SK-N-SH treated with all-trans-retinoic acid at 6 μM for 48 hours (cell line): Measurements from ENCODE around the gene RAC3.

Experiments
- ATAC-seq: fragments of 200-7000 bp; cut with Tn5 transposase; 3 replicates; pipeline ENCODE4 v1.9.1; 2020; ENCODE audit warnings: mild to moderate bottlenecking, moderate library complexity
- ARNTL ChIP-seq: fragments of 450-650 bp; formaldehyde crosslinking; IDR thresholded peaks from 2 replicates; pipeline ENCODE4 v1.5.0; 2020; ENCODE audit warnings: low read depth, mild to moderate bottlenecking, moderate library complexity, borderline replicate concordance
- BACH2 ChIP-seq: fragments of 250-450 bp; sonication (Bioruptor Pico); IDR thresholded peaks from 2 replicates; pipeline ENCODE4 v1.9.0; 2021; ENCODE audit warnings: mild to moderate bottlenecking, borderline replicate concordance
- CSDC2 ChIP-seq: fragments of 250-450 bp; sonication (Bioruptor Pico); IDR thresholded peaks from 2 replicates; pipeline ENCODE4 v1.5.0; 2020; ENCODE audit warnings: mild to moderate bottlenecking, moderate library complexity
- ESRRG ChIP-seq: fragments of 250-450 bp; sonication (Bioruptor Pico); IDR thresholded peaks from 2 replicates; pipeline ENCODE4 v1.6.1; 2021; ENCODE audit warnings: mild to moderate bottlenecking
- GLIS3 ChIP-seq: fragments of 250-450 bp; sonication (Bioruptor Pico); IDR thresholded peaks from 2 replicates; pipeline ENCODE4 v1.5.0; 2020; ENCODE audit warnings: mild to moderate bottlenecking, moderate library complexity
- ISL1 ChIP-seq: fragments of 250-450 bp; sonication (Bioruptor Pico); IDR thresholded peaks from 2 replicates; pipeline ENCODE4 v2.1.2; 2022; ENCODE audit warnings: mild to moderate bottlenecking, moderate library complexity
- OSR1 ChIP-seq: fragments of 250-450 bp; sonication (Bioruptor Pico); IDR thresholded peaks from 2 replicates; pipeline ENCODE4 v1.8.0; 2022; ENCODE audit warnings: moderate library complexity, mild to moderate bottlenecking, inconsistent platforms
- PPARA ChIP-seq: fragments of 250-450 bp; sonication (Bioruptor Pico); IDR thresholded peaks from 2 replicates; pipeline ENCODE4 v1.5.0; 2020; ENCODE audit warnings: mild to moderate bottlenecking, borderline replicate concordance
- RARB ChIP-seq: fragments of 250-450 bp; sonication (Bioruptor Pico); IDR thresholded peaks from 2 replicates; pipeline ENCODE4 v1.8.0; 2021; ENCODE audit warnings: mild to moderate bottlenecking, moderate library complexity
- SNAI2 ChIP-seq: fragments of 250-450 bp; sonication (Bioruptor Pico); IDR thresholded peaks from 2 replicates; pipeline ENCODE4 v1.5.0; 2020; ENCODE audit warnings: mild to moderate bottlenecking, moderate library complexity
- TCF4 ChIP-seq: fragments of 250-450 bp; sonication (Bioruptor Pico); IDR thresholded peaks from 2 replicates; pipeline ENCODE4 v1.8.0; 2021; ENCODE audit warnings: mild to moderate bottlenecking, moderate library complexity, borderline replicate concordance
- TOX ChIP-seq: fragments of 250-450 bp; sonication (Bioruptor Pico); IDR thresholded peaks from 2 replicates; pipeline ENCODE4 v1.8.0; 2021; ENCODE audit warnings: mild to moderate bottlenecking, moderate library complexity, borderline replicate concordance
- ZC3H10 ChIP-seq: fragments of 250-450 bp; sonication (Bioruptor Pico); IDR thresholded peaks from 2 replicates; pipeline ENCODE4 v1.5.1; 2021; ENCODE audit warnings: mild to moderate bottlenecking, moderate library complexity
- ZFP3 ChIP-seq: fragments of 250-450 bp; sonication (Bioruptor Pico); IDR thresholded peaks from 2 replicates; pipeline ENCODE4 v1.5.0; 2020; ENCODE audit warnings: mild to moderate bottlenecking, moderate library complexity
- ZFP30 ChIP-seq: fragments of 450-650 bp; formaldehyde crosslinking; IDR thresholded peaks from 2 replicates; pipeline ENCODE4 v1.5.0; 2022; ENCODE audit warnings: mild to moderate bottlenecking, moderate library complexity
- ZNF565 ChIP-seq: fragments of 450-650 bp; formaldehyde crosslinking; conservative IDR thresholded peaks from 2 replicates; pipeline ENCODE4 v1.5.0; 2020; ENCODE audit warnings: low read depth, mild to moderate bottlenecking, moderate library complexity
- ZNF70 ChIP-seq: fragments of 450-650 bp; formaldehyde crosslinking; IDR thresholded peaks from 2 replicates; pipeline ENCODE4 v1.5.0; 2020; ENCODE audit warnings: mild to moderate bottlenecking, moderate library complexity
- ZNF8 ChIP-seq: fragments of 450-650 bp; formaldehyde crosslinking; IDR thresholded peaks from 2 replicates; pipeline ENCODE4 v1.5.0; 2020; ENCODE audit warnings: mild to moderate bottlenecking, moderate library complexity
- TF ChIP-seq, protein P1 (sequence below): fragments of 250-450 bp; sonication (Bioruptor Pico); IDR thresholded peaks from 2 replicates; pipeline ENCODE4 v1.5.0; 2020; ENCODE audit warnings: mild to moderate bottlenecking, moderate library complexity
- TF ChIP-seq, protein P2 (sequence below): fragments of 250-450 bp; sonication (Bioruptor Pico); IDR thresholded peaks from 2 replicates; pipeline ENCODE4 v1.5.1; 2020; ENCODE audit warnings: low read depth, mild to moderate bottlenecking, moderate library complexity
- TF ChIP-seq, protein P3 (sequence below): fragments of 250-450 bp; sonication (Bioruptor Pico); IDR thresholded peaks from 2 replicates; pipeline ENCODE4 v1.5.1; 2021; ENCODE audit warnings: mild to moderate bottlenecking, moderate library complexity
- TF ChIP-seq, protein P4 (sequence below): fragments of 250-450 bp; sonication (Bioruptor Pico); IDR thresholded peaks from 2 replicates; pipeline ENCODE4 v1.8.0; 2021; ENCODE audit warnings: low read depth, mild to moderate bottlenecking, moderate library complexity, borderline replicate concordance

RAC3 gene

DNA sequence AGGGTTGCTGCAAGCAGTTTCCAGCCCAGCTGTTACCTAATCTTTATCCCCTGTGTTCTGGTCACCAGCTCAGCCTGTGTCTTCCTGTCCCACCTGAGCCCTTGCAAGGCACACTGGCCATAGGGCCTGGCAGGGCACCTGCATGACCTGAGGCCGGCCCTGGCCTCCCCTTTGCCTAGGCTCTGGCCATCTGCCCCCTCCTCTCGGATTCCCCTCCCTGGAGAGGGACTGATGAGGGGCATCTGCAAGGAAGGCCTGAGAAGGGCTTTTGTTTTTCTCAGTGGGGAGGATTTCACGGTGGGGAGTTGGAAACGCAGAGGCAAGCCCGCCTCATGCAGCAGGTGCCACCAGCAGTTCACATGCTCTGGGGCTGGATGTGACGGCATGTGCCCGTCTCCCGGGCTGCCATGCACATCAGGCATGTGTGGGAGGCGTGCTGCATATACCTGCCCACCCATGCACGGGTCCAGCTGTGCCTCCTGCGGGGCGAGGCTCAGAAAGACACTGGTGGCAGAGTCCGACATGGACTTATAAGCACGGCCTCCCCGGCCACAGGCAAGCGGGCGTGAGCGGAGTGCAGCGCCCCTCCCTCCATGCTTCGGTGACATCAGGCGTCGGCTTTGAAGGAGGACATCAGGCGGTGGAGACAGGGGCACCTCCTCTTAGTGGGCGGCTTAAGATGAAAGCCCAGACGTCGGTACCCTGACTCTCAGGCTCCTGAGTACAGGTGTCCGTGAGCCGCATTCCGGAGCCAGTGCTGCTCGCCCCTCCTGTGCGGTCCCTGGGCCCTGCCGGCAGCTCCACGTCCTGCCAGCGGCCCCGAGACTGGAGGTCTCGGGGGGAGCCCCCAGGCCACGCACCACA lies 37.5 kb upstream of the RAC3 start:
- no peak for ATAC-seq
- TF ChIP-seq SNAI2 (no peak), GLIS3 (no peak), ZFP30 (no peak), PPARA (CRISPR knock-in tag) (no peak), BACH2 (no peak), ZC3H10 (CRISPR knock-in tag) (no peak), ZFP3 (CRISPR knock-in tag) (no peak), RARB (no peak), ISL1 (CRISPR knock-in tag) (no peak), ZNF8 (CRISPR knock-in tag) (no peak), OSR1 (no peak), ZNF565 (CRISPR knock-in tag) (no peak), ZNF70 (CRISPR knock-in tag) (no peak), ARNTL (CRISPR knock-in tag) (no peak), TCF4 (CRISPR knock-in tag) (no peak), ESRRG (CRISPR knock-in tag) (no peak)
- TF ChIP-seq, protein P1, sequence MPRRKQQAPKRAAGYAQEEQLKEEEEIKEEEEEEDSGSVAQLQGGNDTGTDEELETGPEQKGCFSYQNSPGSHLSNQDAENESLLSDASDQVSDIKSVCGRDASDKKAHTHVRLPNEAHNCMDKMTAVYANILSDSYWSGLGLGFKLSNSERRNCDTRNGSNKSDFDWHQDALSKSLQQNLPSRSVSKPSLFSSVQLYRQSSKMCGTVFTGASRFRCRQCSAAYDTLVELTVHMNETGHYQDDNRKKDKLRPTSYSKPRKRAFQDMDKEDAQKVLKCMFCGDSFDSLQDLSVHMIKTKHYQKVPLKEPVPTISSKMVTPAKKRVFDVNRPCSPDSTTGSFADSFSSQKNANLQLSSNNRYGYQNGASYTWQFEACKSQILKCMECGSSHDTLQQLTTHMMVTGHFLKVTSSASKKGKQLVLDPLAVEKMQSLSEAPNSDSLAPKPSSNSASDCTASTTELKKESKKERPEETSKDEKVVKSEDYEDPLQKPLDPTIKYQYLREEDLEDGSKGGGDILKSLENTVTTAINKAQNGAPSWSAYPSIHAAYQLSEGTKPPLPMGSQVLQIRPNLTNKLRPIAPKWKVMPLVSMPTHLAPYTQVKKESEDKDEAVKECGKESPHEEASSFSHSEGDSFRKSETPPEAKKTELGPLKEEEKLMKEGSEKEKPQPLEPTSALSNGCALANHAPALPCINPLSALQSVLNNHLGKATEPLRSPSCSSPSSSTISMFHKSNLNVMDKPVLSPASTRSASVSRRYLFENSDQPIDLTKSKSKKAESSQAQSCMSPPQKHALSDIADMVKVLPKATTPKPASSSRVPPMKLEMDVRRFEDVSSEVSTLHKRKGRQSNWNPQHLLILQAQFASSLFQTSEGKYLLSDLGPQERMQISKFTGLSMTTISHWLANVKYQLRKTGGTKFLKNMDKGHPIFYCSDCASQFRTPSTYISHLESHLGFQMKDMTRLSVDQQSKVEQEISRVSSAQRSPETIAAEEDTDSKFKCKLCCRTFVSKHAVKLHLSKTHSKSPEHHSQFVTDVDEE (CRISPR knock-in tag): no peak
- TF ChIP-seq, protein P2, sequence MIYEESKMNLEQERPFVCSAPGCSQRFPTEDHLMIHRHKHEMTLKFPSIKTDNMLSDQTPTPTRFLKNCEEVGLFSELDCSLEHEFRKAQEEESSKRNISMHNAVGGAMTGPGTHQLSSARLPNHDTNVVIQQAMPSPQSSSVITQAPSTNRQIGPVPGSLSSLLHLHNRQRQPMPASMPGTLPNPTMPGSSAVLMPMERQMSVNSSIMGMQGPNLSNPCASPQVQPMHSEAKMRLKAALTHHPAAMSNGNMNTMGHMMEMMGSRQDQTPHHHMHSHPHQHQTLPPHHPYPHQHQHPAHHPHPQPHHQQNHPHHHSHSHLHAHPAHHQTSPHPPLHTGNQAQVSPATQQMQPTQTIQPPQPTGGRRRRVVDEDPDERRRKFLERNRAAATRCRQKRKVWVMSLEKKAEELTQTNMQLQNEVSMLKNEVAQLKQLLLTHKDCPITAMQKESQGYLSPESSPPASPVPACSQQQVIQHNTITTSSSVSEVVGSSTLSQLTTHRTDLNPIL (CRISPR knock-in tag): no peak
- TF ChIP-seq, protein P3, sequence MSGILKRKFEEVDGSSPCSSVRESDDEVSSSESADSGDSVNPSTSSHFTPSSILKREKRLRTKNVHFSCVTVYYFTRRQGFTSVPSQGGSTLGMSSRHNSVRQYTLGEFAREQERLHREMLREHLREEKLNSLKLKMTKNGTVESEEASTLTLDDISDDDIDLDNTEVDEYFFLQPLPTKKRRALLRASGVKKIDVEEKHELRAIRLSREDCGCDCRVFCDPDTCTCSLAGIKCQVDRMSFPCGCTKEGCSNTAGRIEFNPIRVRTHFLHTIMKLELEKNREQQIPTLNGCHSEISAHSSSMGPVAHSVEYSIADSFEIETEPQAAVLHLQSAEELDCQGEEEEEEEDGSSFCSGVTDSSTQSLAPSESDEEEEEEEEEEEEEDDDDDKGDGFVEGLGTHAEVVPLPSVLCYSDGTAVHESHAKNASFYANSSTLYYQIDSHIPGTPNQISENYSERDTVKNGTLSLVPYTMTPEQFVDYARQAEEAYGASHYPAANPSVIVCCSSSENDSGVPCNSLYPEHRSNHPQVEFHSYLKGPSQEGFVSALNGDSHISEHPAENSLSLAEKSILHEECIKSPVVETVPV (CRISPR knock-in tag): no peak
- TF ChIP-seq, protein P4, sequence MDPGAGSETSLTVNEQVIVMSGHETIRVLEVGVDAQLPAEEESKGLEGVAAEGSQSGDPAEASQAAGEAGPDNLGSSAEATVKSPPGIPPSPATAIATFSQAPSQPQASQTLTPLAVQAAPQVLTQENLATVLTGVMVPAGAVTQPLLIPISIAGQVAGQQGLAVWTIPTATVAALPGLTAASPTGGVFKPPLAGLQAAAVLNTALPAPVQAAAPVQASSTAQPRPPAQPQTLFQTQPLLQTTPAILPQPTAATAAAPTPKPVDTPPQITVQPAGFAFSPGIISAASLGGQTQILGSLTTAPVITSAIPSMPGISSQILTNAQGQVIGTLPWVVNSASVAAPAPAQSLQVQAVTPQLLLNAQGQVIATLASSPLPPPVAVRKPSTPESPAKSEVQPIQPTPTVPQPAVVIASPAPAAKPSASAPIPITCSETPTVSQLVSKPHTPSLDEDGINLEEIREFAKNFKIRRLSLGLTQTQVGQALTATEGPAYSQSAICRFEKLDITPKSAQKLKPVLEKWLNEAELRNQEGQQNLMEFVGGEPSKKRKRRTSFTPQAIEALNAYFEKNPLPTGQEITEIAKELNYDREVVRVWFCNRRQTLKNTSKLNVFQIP (CRISPR knock-in tag): no peak

DNA sequence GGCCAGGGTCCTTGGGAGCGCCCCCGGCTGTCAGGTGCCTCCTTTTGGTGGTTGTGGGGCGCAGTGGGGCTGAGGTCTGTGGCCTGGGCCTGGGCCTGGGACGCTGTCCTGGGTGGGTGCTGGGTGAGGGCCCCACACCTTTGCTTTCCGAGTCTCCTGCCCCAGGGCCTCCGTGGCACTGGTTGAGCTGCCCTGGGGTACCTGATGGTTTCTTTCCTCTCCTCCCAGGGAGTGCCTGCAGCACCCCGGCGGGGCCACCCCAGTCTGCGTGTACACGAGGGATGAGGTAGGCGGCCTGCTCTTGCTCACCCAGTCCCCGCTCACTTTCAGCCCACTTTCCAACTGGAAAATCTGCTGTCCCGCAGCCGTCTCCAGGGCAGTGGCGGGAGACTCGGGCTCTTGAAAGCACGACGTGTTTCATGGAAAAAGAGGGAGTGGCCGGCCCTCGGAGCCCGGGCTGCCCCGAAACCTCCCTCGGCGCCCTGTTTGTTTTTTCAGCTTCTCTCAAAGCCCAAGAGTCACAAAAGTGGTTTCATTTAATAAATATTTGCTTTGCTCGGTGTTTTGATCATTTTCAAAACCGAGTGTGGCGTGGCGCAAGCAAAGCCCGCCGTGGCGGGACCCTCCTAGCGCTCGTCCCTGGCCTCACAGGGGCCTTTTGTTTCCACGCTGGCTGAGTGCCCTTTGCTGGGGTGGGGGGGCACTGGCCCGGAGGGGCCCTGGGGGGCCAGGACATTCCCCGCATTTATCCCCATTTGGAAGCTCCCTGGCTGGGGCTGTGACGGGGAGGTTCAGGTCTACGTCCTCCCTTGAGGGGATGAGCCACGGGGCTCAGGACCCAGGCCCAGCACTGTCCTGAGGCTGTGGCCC lies 36.6 kb upstream of the RAC3 start:
- no peak for ATAC-seq
- no peak for TF ChIP-seq ARNTL (CRISPR knock-in tag)

DNA sequence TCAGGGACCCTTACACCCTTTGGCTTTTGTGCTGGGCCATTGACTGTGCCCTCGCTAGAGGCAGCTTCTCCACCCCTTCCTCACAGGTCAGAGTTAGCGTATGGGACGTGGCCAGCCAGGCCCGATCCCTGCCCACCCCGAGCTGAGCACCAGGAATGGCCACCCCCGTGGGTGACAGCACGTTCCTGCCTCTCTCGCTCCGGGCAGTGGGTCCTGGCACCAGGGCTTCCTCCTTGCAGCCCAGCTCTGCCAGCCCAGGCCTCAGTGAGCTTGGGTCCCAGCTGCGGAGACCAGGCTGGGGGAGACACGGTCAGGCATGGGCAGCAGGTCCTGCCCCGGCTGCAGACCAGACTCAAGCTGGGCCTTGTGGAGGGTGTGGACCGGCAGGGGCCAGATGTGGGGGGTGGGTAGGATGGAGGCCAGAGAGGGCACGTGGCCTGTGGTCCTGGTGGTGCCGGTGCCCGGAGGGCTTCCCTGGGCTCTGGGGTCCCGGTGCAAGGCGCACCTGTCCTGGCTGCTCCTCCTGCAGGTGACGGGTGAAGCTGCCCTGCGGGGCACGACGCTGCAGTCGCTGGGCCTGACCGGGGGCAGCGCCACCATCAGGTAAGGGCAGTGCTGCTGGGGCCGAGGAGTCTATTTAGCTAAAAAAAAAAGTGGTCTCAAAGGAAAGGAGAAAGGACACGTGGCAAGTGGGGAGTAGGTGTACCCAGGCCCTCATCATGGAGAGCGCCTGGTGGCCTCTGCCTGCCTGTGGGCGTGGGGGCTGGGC lies 35.8 kb upstream of the RAC3 start:
- ATAC-seq: no peak
- TF ChIP-seq BACH2 (no peak), CSDC2 (CRISPR knock-in tag) (no peak), TOX (CRISPR knock-in tag) (no peak), TCF4 (CRISPR knock-in tag) (no peak), ISL1 (CRISPR knock-in tag) (no peak)
- TF ChIP-seq, protein P3 (CRISPR knock-in tag): no peak
